A549 (cell line): ENCODE data around the gene KCNK3. TPM values are rescaled to one million over a fixed set of nuclear protein-coding genes. Genes with fewer than 3 reads are reported as not detected.

Experiments
- ATAC-seq, 2 experiments: fragments of 200-7000 bp in 1 of 2; fragments of >200 bp in 1 of 2; cut with Nextera tagmentation in 1 of 2; cut with Tn5 transposase in 1 of 2; 3 replicates each; pipeline versions ENCODE4 v1.8.0 to v1.9.1; 2018 to 2020; ENCODE audit warnings: mild to moderate bottlenecking in 1 of 2, moderate library complexity in 1 of 2
- CTCF ChIA-PET: fragments of 300-600 bp; sonication (Branson Sonifier 250); formaldehyde crosslinking; extraction: SDS; loops from one replicate; lab custom pipeline; 2021; ENCODE audit warnings: antibody characterized with exemption, inconsistent platforms; lab: Yijun Ruan, JAX
- POLR2A ChIA-PET: fragments of 350-600 bp; formaldehyde crosslinking; extraction: SDS; loops from one replicate; lab custom pipeline; 2021; ENCODE audit warnings: antibody characterized with exemption, inconsistent platforms; lab: Yijun Ruan, JAX
- DNase-seq, 2 experiments: peaks; one replicate each; pipeline versions ENCODE4 v3.0.0 to v3.0.0-alpha.2; 2011 to 2016; ENCODE audit warnings: low read depth in 1 of 2, low spot score in 1 of 2
- FAIRE-seq: peaks from 2 replicates; lab custom pipeline; 2011; peaks lifted over from hg19 to GRCh38; lab: Jason Lieb, UNC
- H3K27ac ChIP-seq, 2 experiments: fragments of >200 bp; sonication (Bioruptor Twin); formaldehyde crosslinking; 3 replicates each; pipeline ENCODE4 v1.5.1; 2016 to 2017
- H3K4me1 ChIP-seq: fragments of >200 bp; sonication (Bioruptor Twin); formaldehyde crosslinking; 3 replicates; pipeline ENCODE4 v1.6.1; 2016
- H3K4me2 ChIP-seq: fragments of >200 bp; sonication (Bioruptor Twin); formaldehyde crosslinking; 3 replicates; pipeline ENCODE4 v1.6.1; 2016
- H3K4me3 ChIP-seq: fragments of >200 bp; sonication (Bioruptor Twin); formaldehyde crosslinking; 3 replicates; pipeline ENCODE4 v1.5.1; 2016
- H3K9me3 ChIP-seq: fragments of >200 bp; sonication (Bioruptor Twin); formaldehyde crosslinking; 3 replicates; pipeline ENCODE4 v1.6.1; 2016
- ESRRA ChIP-seq: fragments of 150-350 bp; IDR thresholded peaks from 2 replicates; pipeline ENCODE4 v1.6.1; 2014; ENCODE audit warnings: mild to moderate bottlenecking, low read length, borderline replicate concordance
- KDM5A ChIP-seq: fragments of 200-600 bp; sonication (generic); IDR thresholded peaks from 2 replicates; pipeline ENCODE4 v1.6.1; 2016; ENCODE audit warnings: antibody characterized with exemption, mild to moderate bottlenecking
- RNF2 ChIP-seq: fragments of 200-600 bp; sonication (generic); IDR thresholded peaks from 2 replicates; pipeline ENCODE4 v1.6.1; 2016; ENCODE audit warnings: low read depth, mild to moderate bottlenecking, antibody characterized with exemption, moderate library complexity, borderline replicate concordance
- ZSCAN20 ChIP-seq: fragments of 250-450 bp; sonication (Bioruptor Pico); IDR thresholded peaks from 2 replicates; pipeline ENCODE4 v1.8.0; 2022; ENCODE audit warnings: mild to moderate bottlenecking, moderate library complexity
- WGBS: methylation state at CpG from one replicate; pipeline ENCODE4 v1.1.6; 2017; ENCODE audit errors: missing lambda C conversion rate; 5-methylcytosine and 5-hydroxymethylcytosine counted together
- polyA plus RNA-seq, 4 experiments: library from polyadenylated mRNA; depleted of rRNA in 3 of 4; stranded (reverse); fragments of >200 nt; fragmentation: RNase III in 1 of 4; extraction: RNeasy Plus Mini Kit Qiagen cat#74134 plus additional on column Dnase treatment in 1 of 4; gene quantifications; 2 replicates in 3 of 4; 3 replicates in 1 of 4; pipeline ENCODE4 v1.2.3, GENCODE V29; 2011 to 2017
- small RNA-seq, 6 experiments: library from RNA; depleted of rRNA; stranded (forward); fragments of <200 nt; gene quantifications; one replicate each; pipeline ENCODE3, GENCODE V24; 2012

Gene KCNK3
- polyA plus RNA-seq, 2 of the 4 experiments (the other 2 are of a cell fraction): 2.4 to 2.8 TPM

DNA sequence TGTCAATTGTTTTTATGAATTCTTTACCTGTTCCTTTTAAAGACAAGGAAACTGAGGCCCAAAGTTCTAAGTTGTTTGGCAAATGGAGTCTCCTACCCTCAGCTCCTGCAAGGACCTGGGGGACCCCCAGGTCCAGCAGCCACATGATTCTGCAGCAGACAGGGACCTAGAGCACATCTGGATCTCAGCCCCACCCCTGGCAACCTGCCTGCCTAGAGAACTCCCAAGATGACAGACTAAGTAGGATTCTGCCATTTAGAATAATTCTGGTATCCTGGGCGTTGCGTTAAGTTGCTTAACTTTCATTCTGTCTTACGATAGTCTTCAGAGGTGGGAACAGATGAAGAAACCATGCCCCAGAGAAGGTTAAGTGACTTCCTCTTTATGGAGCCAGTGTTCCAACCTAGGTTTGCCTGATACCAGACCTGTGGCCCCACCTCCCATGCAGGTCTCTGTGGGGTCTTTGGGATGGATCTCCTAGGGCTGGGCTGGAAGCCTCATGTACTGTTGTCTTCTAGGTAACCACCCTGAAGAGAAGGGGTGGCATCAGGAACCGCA is 87.8 kb downstream of the KCNK3 start:
- Histone ChIP-seq H3K4me1 (peaks cover 8% of the 10 kb centered on the region; the same call in 1 of the 3 replicates), H3K9me3 (no peaks in the 10 kb centered on the region), H3K4me3 (no peak overlapping the region), H3K27ac (peak overlapping the region in 1 of 2 experiments; percentile 1; a peak in 1 of 6 replicates), H3K4me2 (no peak overlapping the region)
- ChIA-PET POLR2A (no interaction called here), CTCF (interaction anchor here (3.5 kb wide), 1 partner anchor 8 kb away, joined by 16 read pairs; no protein-coding TSS in a partner anchor)
- no peak for FAIRE-seq
- WGBS: 92% methylated on average over 4 of the region's 4 CpGs
- DNase-seq: no peak
- TF ChIP-seq KDM5A (no peak), ESRRA (no peak), RNF2 (no peak), ZSCAN20 (CRISPR knock-in tag) (no peak)
- TF ChIP-seq, all 56 proteins: peak for 0
- ATAC-seq: no peak

Small RNAs within 50 kb of the gene (small RNA-seq; reads per million reads assigned to genes)
- 0 reads per million in 6 experiments for gene AC015977.1

Other genes with a start within 250 kb of the KCNK3 start
- gene OTOF, start 214.6 kb upstream of the KCNK3 start, polyA plus RNA-seq (2011; rRNA removed): 0.13 and 0.22 TPM in 2 replicates
- gene OTOF, start 214.6 kb upstream of the KCNK3 start, polyA plus RNA-seq (2017; fragmentation: RNase III; extraction: RNeasy Plus Mini Kit Qiagen cat#74134 plus additional on column Dnase treatment): 0.05 to 0.18 TPM (median 0.08 TPM) in 3 replicates
- gene CIB4, start 51.4 kb upstream of the KCNK3 start, polyA plus RNA-seq (2011; rRNA removed): 1.0 and 2.7 TPM in 2 replicates
- 0.30 to 0.76 TPM in 2 of 3 replicates, not detected in the other for gene CIB4, start 51.4 kb upstream of the KCNK3 start, polyA plus RNA-seq (2017; fragmentation: RNase III; extraction: RNeasy Plus Mini Kit Qiagen cat#74134 plus additional on column Dnase treatment)
- gene SLC35F6, start 71.6 kb downstream of the KCNK3 start, polyA plus RNA-seq (2011; rRNA removed): 41.3 and 55.7 TPM in 2 replicates
- gene SLC35F6, start 71.6 kb downstream of the KCNK3 start, polyA plus RNA-seq (2017; fragmentation: RNase III; extraction: RNeasy Plus Mini Kit Qiagen cat#74134 plus additional on column Dnase treatment): 40.1 to 47.6 TPM (median 46.9 TPM) in 3 replicates
- gene CENPA, start 93.3 kb downstream of the KCNK3 start, polyA plus RNA-seq (2011; rRNA removed): 44.1 and 46.0 TPM in 2 replicates
- gene CENPA, start 93.3 kb downstream of the KCNK3 start, polyA plus RNA-seq (2017; fragmentation: RNase III; extraction: RNeasy Plus Mini Kit Qiagen cat#74134 plus additional on column Dnase treatment): 41.6 to 45.7 TPM (median 43.7 TPM) in 3 replicates
- gene DPYSL5, start 155.4 kb downstream of the KCNK3 start, polyA plus RNA-seq (2011; rRNA removed): 2.4 and 2.5 TPM in 2 replicates
- 6.8 to 8.3 TPM (median 8.2 TPM) in 3 replicates for gene DPYSL5, start 155.4 kb downstream of the KCNK3 start, polyA plus RNA-seq (2017; fragmentation: RNase III; extraction: RNeasy Plus Mini Kit Qiagen cat#74134 plus additional on column Dnase treatment)